ENCODE measurements around the gene ZCCHC14.

Gene ZCCHC14

DNA sequence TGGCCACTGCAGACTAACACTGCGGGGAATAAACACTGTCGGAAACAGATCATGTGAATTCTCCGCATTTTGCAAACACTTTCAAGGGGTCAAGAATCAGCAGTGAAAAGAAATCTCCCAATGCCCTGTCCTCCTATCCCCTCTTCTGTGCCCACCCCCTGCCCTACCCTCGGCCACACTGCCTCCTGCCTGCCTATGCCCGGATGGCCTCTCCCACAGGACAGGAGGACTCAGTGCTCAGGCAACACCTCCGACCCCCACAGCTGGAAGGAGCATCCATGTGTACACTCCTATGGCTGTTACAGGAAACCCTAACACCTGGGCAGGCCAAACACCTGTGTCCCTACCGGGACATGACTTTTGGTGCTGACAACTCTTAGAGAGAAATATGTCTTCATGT, 133.7 kb downstream of the ZCCHC14 start:
- no peaks in the 10 kb centered on the region for H3K27me3 ChIP-seq (replicated peaks; ENCODE audit: control insufficient read depth, insufficient read depth, low read length)
- H3K36me3 ChIP-seq (ENCODE audit: control insufficient read depth, insufficient read depth, low read length, severe bottlenecking) = peaks cover 53% of the 10 kb centered on the region

DNA sequence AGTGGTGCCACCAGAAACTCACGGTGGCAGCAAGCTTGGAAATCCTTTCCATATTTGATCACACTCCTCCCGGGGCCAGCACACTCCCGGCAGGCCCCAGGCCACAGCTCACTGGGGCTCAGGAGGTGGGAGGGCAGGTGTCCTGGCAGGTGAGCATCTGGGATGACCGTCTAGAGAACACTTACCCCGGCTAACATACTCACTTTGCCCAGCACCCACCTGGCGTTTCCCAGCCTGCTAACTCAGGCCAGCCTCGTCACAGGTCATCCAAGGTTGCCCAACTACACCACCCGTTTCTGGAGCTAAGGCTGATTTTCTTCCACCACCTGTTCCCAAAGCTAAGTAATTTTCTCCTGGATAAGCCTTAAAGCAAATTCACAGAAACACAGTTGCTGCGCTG, 134.1 kb downstream of the ZCCHC14 start:
- no peak for DNase-seq (ENCODE audit: low read depth)
- peaks cover 56% of the 10 kb centered on the region for H3K36me3 ChIP-seq (ENCODE audit: control insufficient read depth, insufficient read depth, low read length, severe bottlenecking)
- H3K9me3 ChIP-seq (ENCODE audit: control insufficient read depth, low read length) = no peaks in the 10 kb centered on the region
- no peak overlapping the region for H3K4me3 ChIP-seq (ENCODE audit: low read length)
- no peak overlapping the region for H3K9ac ChIP-seq (ENCODE audit: low read length)
- H3K4me1 ChIP-seq (ENCODE audit: control insufficient read depth, insufficient read depth, low read length) = no peaks in the 10 kb centered on the region
- no peaks in the 10 kb centered on the region for H3K27me3 ChIP-seq (replicated peaks; ENCODE audit: control insufficient read depth, insufficient read depth, low read length)

More for the DNA sequence above, 133.7 kb downstream of the ZCCHC14 start:
- no peak for DNase-seq (ENCODE audit: low read depth)
- H3K4me3 ChIP-seq (ENCODE audit: low read length) = no peak overlapping the region
- H3K9me3 ChIP-seq (ENCODE audit: control insufficient read depth, low read length) = no peaks in the 10 kb centered on the region
- peaks cover 3% of the 10 kb centered on the region for H3K4me1 ChIP-seq (ENCODE audit: control insufficient read depth, insufficient read depth, low read length)
- no peak overlapping the region for H3K9ac ChIP-seq (ENCODE audit: low read length)

DNA sequence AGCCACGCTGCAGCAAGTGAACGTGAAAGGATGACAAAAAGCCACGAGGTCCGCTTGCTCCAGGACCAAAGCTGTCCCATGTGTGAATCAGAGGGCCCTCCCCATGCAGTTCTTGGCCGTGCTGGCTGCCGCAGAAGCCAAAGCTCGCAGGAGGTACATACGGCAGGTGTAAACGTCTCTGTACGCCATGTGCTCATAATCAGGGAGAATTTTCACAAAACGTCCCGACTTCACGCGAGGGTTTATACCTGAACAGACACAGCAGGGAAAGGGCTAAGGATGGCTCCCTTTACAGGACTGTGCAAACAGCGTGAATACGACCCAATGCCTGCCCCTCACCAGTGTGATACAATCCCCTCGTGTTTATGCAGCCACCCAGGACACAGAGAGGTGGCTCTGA, 134.6 kb downstream of the ZCCHC14 start:
- Histone ChIP-seq H3K9me3 (ENCODE audit: control insufficient read depth, low read length) (no peaks in the 10 kb centered on the region), H3K27me3 (replicated peaks; ENCODE audit: control insufficient read depth, insufficient read depth, low read length) (no peaks in the 10 kb centered on the region), H3K9ac (ENCODE audit: low read length) (no peak overlapping the region), H3K4me1 (ENCODE audit: control insufficient read depth, insufficient read depth, low read length) (no peaks in the 10 kb centered on the region), H3K4me3 (ENCODE audit: low read length) (no peak overlapping the region), H3K36me3 (ENCODE audit: control insufficient read depth, insufficient read depth, low read length, severe bottlenecking) (peaks cover 58% of the 10 kb centered on the region)
- no peak for DNase-seq (ENCODE audit: low read depth)

DNA sequence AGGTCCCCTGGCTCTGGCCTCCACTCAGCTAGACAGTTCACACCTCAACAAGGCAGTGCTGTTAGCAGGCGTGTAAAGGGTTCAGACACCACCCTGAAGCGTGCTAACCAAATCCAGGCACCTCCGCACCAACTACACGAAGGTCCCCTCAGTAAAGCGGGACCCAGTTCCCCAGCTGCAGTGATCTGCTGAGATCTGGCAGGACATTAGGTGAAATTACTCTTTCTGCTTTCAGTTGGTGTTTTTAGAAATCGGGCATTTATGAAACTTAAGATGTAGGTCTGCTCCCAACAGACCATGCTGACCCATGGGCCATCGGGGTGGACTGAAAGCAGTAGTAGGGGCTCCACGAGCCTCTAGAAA, 136.4 kb downstream of the ZCCHC14 start:
- H3K9ac ChIP-seq (ENCODE audit: low read length) = no peak overlapping the region
- DNase-seq (ENCODE audit: low read depth) = no peak
- H3K9me3 ChIP-seq (ENCODE audit: control insufficient read depth, low read length) = no peaks in the 10 kb centered on the region
- H3K4me3 ChIP-seq (ENCODE audit: low read length) = no peak overlapping the region
- H3K36me3 ChIP-seq (ENCODE audit: control insufficient read depth, insufficient read depth, low read length, severe bottlenecking) = peaks cover 55% of the 10 kb centered on the region
- no peaks in the 10 kb centered on the region for H3K27me3 ChIP-seq (replicated peaks; ENCODE audit: control insufficient read depth, insufficient read depth, low read length)
- no peaks in the 10 kb centered on the region for H3K4me1 ChIP-seq (ENCODE audit: control insufficient read depth, insufficient read depth, low read length)

Measured in adipocyte (in vitro differentiated cells).